OCI-LY7 (cell line): ENCODE results near the gene FKBP2. TPM values are rescaled to one million over a fixed set of nuclear protein-coding genes. Genes with fewer than 3 reads are reported as not detected.

ENCODE experiments used
- BruUV-seq: library from RNA; stranded (reverse); fragments of 400-500 nt; replicated peaks from 2 replicates; lab custom pipeline; 2021; lab: Mats Ljungman, UMichigan
- CTCF ChIA-PET: fragments of 300-600 bp; sonication (Branson Sonifier 250); formaldehyde crosslinking; loops from one replicate; lab custom pipeline; 2022; ENCODE audit warnings: antibody characterized with exemption; ENCODE audit not compliant: unreplicated experiment; lab: Charles Lee
- POLR2A ChIA-PET: fragments of 300-600 bp; sonication (Branson Sonifier 250); formaldehyde crosslinking; loops from one replicate; lab custom pipeline; 2022; ENCODE audit warnings: antibody characterized with exemption; lab: Charles Lee
- DNase-seq: peaks from one replicate; pipeline ENCODE4 v3.0.0-alpha.2; 2015; ENCODE audit warnings: low spot score
- H2AFZ ChIP-seq: fragments of 200-600 bp; sonication (generic), shearing (Covaris generic); 2 replicates; pipeline ENCODE4 v1.6.1; 2014; ENCODE audit warnings: mild to moderate bottlenecking, antibody characterized with exemption, low read length, moderate library complexity
- H3K27ac ChIP-seq: fragments of 200-600 bp; sonication (generic); 2 replicates; pipeline ENCODE4 v1.5.1; 2014; ENCODE audit warnings: mixed run types, low read depth, mild to moderate bottlenecking, moderate library complexity, low read length, inconsistent platforms; ENCODE audit not compliant: poor library complexity, severe bottlenecking
- H3K36me3 ChIP-seq: fragments of 200-600 bp; sonication (generic); 2 replicates; pipeline ENCODE4 v1.6.1; 2014; ENCODE audit warnings: mild to moderate bottlenecking, antibody characterized with exemption, low read length, moderate library complexity, mixed read lengths; ENCODE audit not compliant: insufficient read depth
- H3K4me1 ChIP-seq: fragments of 200-600 bp; sonication (generic); 2 replicates; pipeline ENCODE4 v1.5.1; 2014; ENCODE audit warnings: mild to moderate bottlenecking, low read length; ENCODE audit not compliant: insufficient read depth, poor library complexity, severe bottlenecking
- H3K4me2 ChIP-seq: fragments of 200-600 bp; sonication (generic); 2 replicates; pipeline ENCODE4 v1.6.1; 2014; ENCODE audit warnings: mild to moderate bottlenecking, low read length
- H3K4me3 ChIP-seq: fragments of 200-600 bp; sonication (generic); 2 replicates; pipeline ENCODE4 v1.5.1; 2014; ENCODE audit warnings: mild to moderate bottlenecking, low read depth, low read length; ENCODE audit not compliant: poor library complexity, severe bottlenecking
- H3K79me2 ChIP-seq: fragments of 200-600 bp; sonication (generic); 2 replicates; pipeline ENCODE4 v1.6.1; 2016; ENCODE audit warnings: low read depth, mild to moderate bottlenecking, low read length, moderate library complexity, mixed read lengths; ENCODE audit not compliant: insufficient read depth
- H3K9me2 ChIP-seq: fragments of 200-600 bp; sonication (generic); 2 replicates; pipeline ENCODE4 v1.6.1; 2016; ENCODE audit warnings: mild to moderate bottlenecking, low read length, mixed read lengths; ENCODE audit not compliant: insufficient read depth
- H3K9me3 ChIP-seq: fragments of 200-600 bp; sonication (generic); 2 replicates; pipeline ENCODE4 v1.6.1; 2014; ENCODE audit warnings: mild to moderate bottlenecking, mixed run types, low read length, mixed read lengths
- H4K20me1 ChIP-seq: fragments of 200-600 bp; sonication (generic); 2 replicates; pipeline ENCODE4 v1.6.1; 2014; ENCODE audit warnings: mild to moderate bottlenecking, antibody characterized with exemption, low read length, moderate library complexity, mixed read lengths; ENCODE audit not compliant: insufficient read depth
- EZH2phosphoT487 ChIP-seq: fragments of 200-600 bp; sonication (generic); IDR thresholded peaks from 2 replicates; pipeline ENCODE4 v1.6.1; 2018; ENCODE audit warnings: low read depth, borderline replicate concordance, mild to moderate bottlenecking, mixed run types, antibody characterized with exemption, low read length, moderate library complexity, mixed read lengths
- intact Hi-C: fragments of 100-400 bp; cut with micrococcal nuclease; formaldehyde crosslinking; loops from one replicate; pipeline ENCODE4 v1.10.0; 2022; ENCODE audit not compliant: unreplicated experiment
- total RNA-seq, 2 experiments: library from RNA; depleted of rRNA in 1 of 2; stranded (reverse); fragments of >200 nt in 1 of 2; shearing (Covaris generic) in 1 of 2; gene quantifications; 2 replicates each; pipeline ENCODE4 v1.2.3, GENCODE V29; 2014 to 2022
- TF ChIP-seq, protein P1 (sequence below): fragments of 200-600 bp; sonication (generic); conservative IDR thresholded peaks from 2 replicates; pipeline ENCODE4 v1.5.1; 2014; ENCODE audit warnings: mild to moderate bottlenecking, antibody characterized with exemption, low read length, moderate library complexity, mixed read lengths

Gene FKBP2
- total RNA-seq, 2 experiments from 2014 or later, result 45.5 to 57.3 TPM

DNA sequence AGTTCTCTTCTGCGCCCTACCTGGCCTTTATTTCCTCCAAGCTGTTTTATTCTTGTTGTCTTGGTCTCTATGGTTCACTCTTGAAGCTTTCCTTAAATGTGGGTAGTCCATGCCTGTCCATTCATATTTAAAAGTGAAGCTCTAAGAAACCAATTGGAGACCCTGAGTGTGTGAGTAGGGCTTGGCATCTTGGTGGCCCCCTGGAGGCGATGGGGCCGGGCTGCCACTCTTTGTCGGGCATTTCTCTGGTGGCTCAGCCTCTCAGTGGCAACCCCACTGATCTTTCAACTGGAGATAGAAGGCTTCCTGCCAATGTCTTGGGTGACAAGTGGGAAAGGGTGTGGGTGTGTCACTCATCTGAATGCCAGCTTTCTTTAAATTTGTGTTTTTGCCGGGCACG is 24.0 kb upstream of the FKBP2 start:
- POLR2A ChIA-PET, result interaction anchor here (0.6 to 1.7 kb wide), 4 partner anchors 10 to 171 kb away, joined by 3 to 7 read pairs (median 6); partner anchors contain the start of genes FERMT3, NUDT22 and TRPT1
- no TSS peak for BruUV-seq

DNA sequence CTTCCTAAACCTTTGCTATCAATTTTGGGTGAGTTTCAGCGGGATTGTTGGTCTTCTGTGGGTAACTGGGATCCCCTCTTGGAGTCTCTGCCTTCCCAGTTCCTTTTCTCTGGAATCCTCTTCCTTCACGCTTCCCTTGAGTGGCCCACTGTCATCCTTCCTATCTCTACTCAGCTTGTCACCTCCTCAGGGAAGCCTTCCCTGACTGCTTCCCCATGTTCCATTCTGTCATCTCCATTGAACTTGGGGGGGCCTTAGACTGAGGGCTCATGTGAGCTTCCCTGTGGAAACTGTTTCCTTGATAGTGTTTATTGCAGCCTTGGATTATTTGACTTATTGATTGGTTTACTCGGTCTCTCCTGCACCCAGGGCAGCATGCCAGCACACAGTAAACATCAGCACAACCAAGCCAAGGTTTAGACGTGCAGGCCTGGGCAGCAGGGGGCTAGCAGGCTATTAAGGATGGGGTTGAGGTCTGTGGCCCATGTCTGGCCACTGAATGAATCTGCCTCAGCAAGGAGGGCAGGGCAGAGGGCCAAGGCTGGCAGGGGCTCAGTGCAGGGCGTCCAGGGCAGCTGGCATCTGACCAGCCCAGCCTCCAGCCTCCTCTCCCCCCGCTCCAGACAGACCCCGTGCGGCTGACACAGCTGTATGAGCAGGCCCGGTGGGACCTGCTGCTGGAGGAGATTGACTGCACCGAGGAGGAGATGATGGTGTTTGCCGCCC is 22.1 kb upstream of the FKBP2 start:
- Histone ChIP-seq H3K4me3 (no peak overlapping the region), H3K4me2 (no peak overlapping the region), H4K20me1 (no peaks in the 10 kb centered on the region; the same call in 1 of the 2 replicates), H3K27ac (no peak overlapping the region), H3K79me2 (no peaks in the 10 kb centered on the region), H3K9me3 (no peaks in the 10 kb centered on the region), H3K36me3 (peaks cover 78% of the 10 kb centered on the region), H2AFZ (no peak overlapping the region), H3K4me1 (peaks cover 4% of the 10 kb centered on the region), H3K9me2 (no peaks in the 10 kb centered on the region)
- TF ChIP-seq, protein P1, sequence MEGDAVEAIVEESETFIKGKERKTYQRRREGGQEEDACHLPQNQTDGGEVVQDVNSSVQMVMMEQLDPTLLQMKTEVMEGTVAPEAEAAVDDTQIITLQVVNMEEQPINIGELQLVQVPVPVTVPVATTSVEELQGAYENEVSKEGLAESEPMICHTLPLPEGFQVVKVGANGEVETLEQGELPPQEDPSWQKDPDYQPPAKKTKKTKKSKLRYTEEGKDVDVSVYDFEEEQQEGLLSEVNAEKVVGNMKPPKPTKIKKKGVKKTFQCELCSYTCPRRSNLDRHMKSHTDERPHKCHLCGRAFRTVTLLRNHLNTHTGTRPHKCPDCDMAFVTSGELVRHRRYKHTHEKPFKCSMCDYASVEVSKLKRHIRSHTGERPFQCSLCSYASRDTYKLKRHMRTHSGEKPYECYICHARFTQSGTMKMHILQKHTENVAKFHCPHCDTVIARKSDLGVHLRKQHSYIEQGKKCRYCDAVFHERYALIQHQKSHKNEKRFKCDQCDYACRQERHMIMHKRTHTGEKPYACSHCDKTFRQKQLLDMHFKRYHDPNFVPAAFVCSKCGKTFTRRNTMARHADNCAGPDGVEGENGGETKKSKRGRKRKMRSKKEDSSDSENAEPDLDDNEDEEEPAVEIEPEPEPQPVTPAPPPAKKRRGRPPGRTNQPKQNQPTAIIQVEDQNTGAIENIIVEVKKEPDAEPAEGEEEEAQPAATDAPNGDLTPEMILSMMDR, result no peak
- no peak for TF ChIP-seq EZH2phosphoT487
- no peak for DNase-seq
- POLR2A ChIA-PET, result no interaction called here
- intact Hi-C loops, result no loop called here
- no TSS peak for BruUV-seq
- CTCF ChIA-PET, result no interaction called here

More for the DNA sequence above, 24.0 kb upstream of the FKBP2 start:
- H3K4me1 ChIP-seq, result peaks cover 4% of the 10 kb centered on the region
- no peak for DNase-seq
- H3K9me3 ChIP-seq, result no peaks in the 10 kb centered on the region
- CTCF ChIA-PET, result interaction anchor here (0.6 kb wide), 1 partner anchor 27 kb away, joined by 4 read pairs; no protein-coding TSS in a partner anchor
- H3K4me3 ChIP-seq, result no peak overlapping the region
- no peaks in the 10 kb centered on the region for H3K79me2 ChIP-seq
- H3K9me2 ChIP-seq, result no peaks in the 10 kb centered on the region
- peaks cover 78% of the 10 kb centered on the region for H3K36me3 ChIP-seq
- H3K4me2 ChIP-seq, result no peak overlapping the region
- H2AFZ ChIP-seq, result no peak overlapping the region
- no peaks in the 10 kb centered on the region; the same call in 1 of the 2 replicates for H4K20me1 ChIP-seq
- no peak overlapping the region for H3K27ac ChIP-seq
- intact Hi-C loops, result no loop called here
- TF ChIP-seq EZH2phosphoT487, result no peak
- TF ChIP-seq, protein P1, result peak; percentile 36; the same call in 1 of the 2 replicates

DNA sequence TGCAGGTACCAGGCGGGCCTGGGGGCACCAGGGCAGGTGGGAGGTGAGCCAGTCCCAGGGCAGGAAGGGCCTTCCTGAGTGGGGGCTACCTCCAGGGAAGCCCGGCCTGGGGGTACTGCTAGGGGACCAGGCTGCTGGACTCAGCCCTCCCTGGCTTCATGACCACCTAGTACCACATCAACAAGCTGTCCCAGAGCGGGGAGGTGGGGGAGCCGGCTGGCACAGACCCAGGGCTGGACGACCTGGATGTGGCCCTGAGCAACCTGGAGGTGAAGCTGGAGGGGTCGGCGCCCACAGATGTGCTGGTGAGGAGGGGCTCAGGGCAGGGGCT is 21.6 kb upstream of the FKBP2 start:
- Histone ChIP-seq H3K4me2 (no peak overlapping the region), H2AFZ (no peak overlapping the region), H3K9me2 (no peaks in the 10 kb centered on the region), H3K4me1 (peaks cover 4% of the 10 kb centered on the region), H3K9me3 (no peaks in the 10 kb centered on the region), H3K79me2 (no peaks in the 10 kb centered on the region), H3K27ac (no peak overlapping the region), H3K4me3 (no peak overlapping the region), H4K20me1 (no peaks in the 10 kb centered on the region; the same call in 1 of the 2 replicates), H3K36me3 (peaks cover 79% of the 10 kb centered on the region)
- no TSS peak for BruUV-seq
- DNase-seq, result no peak
- CTCF ChIA-PET, result no interaction called here
- TF ChIP-seq, protein P1, result no peak
- no peak for TF ChIP-seq EZH2phosphoT487
- POLR2A ChIA-PET, result no interaction called here
- intact Hi-C loops, result no loop called here
